Left renal cortex interstitium (tissue), 4 donors: ENCODE results near the gene AXL. TPM values are rescaled to one million over a fixed set of nuclear protein-coding genes. Genes with fewer than 3 reads are reported as not detected.
"Not testable (repeated sequence)": the region's sequence is repeated elsewhere in the genome, so short reads cannot be mapped to it uniquely, and the experiment has no call there.

Experiments
- DNase-seq, 4 donors: peaks; one replicate each; pipeline ENCODE4 v3.0.0-alpha.2; 2013; ENCODE audit warnings: low read depth in 4 of 4, low spot score in 2 of 4, missing footprints in 1 of 4
- polyA plus RNA-seq, 4 donors: library from polyadenylated mRNA; unstranded; fragments of 120-200 nt; gene quantifications; one replicate each; pipeline ENCODE4 v1.2.1, GENCODE V29; 2013; ENCODE audit not compliant: insufficient read length in 4 of 4

Gene AXL
- polyA plus RNA-seq, result 10 to 100 TPM; 31.7 to 34.1 (median 32.0) TPM

DNA sequence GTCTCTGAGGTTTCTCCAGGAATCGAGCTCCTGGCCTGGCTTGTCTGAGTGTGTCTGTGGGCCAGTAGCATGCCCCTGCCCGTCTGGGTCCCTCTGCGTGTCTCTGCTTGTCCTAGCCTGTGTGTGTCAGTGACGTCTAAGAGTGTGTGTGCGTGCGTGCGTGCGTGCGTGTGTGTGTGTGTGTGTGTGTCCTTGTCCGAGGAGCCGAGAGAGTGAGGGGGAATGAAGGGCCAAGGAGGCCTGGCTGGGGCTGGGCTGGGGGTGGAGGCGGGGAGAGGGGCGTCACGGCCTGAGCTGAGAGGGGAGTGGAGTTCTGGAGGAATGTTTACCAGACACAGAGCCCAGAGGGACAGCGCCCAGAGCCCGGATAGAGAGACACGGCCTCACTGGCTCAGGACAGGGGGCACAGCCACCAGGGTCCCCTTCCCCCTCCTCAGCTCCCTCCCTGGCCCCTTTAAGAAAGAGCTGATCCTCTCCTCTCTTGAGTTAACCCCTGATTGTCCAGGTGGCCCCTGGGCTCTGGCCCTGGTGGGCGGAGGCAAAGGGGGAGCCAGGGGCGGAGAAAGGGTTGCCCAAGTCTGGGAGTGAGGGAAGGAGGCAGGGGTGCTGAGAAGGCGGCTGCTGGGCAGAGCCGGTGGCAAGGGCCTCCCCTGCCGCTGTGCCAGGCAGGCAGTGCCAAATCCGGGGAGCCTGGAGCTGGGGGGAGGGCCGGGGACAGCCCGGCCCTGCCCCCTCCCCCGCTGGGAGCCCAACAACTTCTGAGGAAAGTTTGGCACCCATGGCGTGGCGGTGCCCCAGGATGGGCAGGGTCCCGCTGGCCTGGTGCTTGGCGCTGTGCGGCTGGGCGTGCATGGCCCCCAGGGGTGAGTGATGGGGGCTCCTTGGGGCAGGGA, at the start of gene AXL:
Gene AXL, plus strand, starts transcription at position 609 of the 893 bp plus-strand sequence. Its CDS starts 170 bp downstream, at position 779.
- DNase-seq, result peak; percentile 52 to 77 (median 62)

DNA sequence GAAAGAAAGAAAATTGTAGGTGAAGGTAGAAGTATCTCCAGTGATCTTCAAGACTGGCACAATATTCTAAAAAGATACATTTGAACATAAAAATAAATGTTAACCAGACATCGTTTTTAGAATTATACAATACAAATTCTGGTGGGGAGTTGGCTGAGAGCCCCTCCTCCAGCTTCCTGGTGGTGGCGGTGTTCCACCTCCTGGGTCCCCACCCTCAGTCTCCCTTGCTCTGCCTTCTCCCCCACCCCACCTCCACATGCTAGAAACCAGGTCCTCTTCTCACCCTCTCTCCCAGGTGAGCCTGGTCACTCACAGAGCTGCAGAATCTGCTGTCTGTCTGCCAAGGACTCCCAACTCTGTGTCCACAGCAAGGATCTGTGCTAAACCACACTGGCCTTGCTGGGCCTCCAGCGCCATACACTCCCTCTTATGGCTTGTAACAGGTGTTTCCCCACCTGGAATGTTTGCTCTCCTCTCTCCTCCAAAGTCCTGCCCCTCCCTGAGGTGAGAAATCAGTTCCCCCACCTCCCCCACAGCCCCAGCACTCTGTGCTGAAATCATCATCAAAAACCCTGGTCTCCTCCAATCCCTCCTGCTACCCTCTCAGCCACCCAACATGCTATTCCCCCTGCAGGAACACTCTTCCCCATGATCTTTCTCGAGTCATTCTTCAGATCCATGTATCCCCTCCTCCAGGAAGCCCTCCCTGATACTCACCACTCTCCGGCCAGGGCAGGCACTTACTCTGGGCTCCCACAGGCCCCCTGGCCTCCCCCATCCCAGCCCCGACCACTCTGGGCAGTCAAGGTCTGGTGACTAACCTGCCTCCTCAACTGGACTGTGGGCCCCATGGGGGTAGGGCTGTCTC, 46.5 kb upstream of the AXL start:
- no peak for DNase-seq

DNA sequence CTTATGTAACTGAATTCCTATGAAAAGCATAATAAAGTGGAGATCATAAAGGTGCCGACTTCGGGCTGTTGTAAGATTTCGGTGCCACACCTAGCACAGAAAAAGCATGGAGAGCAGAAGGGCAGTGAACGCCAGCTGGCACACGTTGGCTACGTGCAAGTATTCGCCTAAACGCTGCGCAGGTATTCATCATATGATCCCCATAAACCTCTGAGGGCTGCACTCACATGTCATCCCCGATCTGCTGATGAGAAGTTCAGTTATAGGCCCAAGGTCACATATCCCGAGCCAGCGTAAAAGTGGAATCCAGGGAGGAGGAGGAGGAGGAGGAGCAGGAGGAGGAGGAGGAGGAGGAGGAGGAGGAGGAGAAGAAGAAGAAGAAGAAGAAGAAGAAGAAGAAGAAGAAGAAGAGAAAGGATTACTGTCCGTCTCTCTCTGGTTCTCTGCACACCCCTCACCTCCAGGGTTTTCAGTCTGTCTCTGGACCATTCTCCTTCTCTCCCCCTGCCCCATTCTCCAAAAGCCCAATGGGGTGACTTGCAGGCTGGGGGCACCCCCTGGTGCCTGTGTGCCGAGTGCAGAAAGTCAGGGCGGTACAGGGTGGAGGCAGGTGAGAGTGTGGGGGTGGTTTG, 44.6 kb upstream of the AXL start:
- DNase-seq, result no peak

DNA sequence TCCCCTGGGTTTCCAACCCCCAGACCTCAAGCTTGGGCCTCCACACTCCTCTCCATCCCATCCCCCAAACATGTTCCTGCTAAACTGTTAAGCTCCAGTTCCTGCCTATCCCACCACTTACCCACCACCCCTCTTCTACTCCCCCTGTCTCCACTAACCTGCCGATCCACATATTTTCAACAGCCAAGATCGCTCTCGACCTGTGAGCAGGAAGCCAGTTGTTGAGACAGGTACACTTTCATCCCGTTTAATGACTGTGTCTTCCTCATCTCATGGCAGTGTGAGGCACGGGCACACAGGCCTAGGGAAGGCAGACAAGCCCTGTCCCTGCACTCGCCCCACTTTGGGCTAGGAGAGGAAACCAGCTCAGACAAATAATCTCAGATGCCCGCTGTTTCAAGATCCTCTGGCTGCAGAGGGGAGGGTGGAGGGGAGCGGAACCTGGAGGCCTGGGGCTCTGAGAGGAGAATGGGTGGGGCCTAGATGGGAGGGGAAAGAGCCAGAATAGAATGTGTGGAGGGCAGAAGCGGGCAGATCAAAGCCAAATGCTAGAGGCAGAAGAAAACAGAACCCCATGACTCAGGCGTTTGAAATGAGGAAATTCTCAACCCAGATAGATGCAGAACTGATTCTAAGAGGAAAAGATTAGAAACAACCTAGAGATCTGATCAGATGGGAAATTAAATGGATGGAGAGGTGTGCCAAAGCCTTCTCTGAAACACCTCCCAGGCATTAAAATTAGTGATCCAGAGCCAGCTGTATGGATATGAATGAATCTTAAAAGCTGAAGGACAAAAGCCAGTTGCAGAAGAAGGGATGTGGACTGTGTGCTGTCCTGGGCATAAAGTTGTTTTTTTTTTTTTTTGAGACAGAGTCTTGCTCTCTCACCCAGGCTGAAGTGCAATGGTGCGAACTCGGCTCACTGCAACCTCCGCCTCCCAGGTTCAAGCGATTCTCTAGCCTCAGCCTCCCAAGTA, 42.9 kb upstream of the AXL start:
- DNase-seq, result peak in 1 of 4 donors; percentile 11

DNA sequence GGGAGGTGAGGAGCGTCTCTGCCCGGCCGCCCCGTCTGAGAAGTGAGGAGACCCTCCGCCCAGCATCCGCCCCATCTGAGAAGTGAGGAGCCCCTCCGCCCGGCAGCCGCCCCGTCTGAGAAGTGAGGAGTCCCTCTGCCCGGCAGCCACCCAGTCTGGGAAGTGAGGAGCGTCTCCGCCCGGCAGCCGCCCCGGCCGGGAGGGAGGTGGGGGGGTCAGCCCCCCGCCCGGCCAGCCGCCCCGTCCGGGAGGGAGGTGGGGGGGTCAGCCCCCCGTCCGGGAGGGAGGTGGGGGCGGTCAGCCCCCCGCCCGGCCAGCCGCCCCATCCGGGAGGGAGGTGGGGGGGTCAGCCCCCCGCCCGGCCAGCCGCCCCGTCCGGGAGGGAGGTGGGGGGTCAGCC, 38.9 kb upstream of the AXL start:
- DNase-seq, result not testable (repeated sequence)

DNA sequence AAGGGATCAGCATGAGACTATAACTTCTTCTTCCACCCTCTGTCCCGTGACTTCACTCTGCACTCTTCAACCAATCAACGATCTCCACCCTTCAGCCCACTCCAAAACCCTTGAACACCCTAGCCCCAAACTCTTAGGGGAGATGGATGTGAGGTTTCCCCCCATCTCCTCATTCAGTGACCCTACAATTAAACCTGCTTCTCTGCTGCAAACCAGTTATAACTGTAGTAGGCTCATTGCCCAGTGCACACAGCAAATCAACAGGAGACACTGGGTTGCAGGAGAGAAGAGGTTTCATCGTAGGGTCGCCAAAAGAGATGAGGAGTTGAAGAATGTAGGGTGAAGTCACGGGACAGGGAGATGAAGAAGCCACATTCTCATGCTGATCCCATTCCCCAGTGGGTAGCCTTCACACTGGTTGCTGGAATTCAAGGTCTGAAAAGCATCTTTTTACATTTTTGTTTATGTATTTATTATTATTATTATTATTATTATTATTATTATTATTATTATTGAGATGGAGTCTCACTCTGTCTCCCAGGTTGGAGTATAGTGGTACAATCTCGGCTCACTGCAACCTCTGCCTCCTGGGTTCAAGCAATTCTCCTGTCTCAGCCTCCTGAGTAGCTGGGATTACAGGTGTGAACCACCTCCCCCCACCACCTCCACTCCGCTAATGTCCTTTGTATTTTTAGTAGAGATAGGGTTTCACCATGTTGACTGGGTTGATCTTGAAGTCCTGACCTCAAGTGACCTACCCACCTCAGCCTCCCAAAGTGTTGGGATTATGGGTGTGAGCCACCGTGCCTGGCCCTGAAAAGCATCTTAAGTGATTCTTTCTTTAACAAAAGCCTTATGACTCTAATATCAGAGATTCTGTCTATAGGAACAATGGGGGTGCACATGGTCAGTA, 31.8 kb upstream of the AXL start:
- DNase-seq, result no peak

DNA sequence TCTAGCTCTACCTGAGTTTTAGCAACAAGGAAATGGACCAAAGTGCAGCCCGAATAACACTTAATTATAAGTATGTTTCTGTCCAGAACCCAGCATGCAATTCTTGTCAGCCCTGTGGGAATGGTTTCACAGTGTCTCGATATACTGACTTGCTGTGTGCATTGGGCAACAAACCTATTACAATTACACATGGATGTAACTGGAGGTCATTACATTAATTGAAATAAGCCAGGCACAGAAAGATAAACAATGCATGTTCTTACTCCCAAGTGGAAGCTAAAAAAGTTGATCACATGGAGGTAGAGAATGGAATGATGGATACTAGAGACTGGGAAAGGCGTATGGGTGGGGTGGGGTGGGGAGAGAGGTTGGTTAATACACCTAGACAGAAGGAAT, 31.1 kb upstream of the AXL start:
- no peak for DNase-seq

DNA sequence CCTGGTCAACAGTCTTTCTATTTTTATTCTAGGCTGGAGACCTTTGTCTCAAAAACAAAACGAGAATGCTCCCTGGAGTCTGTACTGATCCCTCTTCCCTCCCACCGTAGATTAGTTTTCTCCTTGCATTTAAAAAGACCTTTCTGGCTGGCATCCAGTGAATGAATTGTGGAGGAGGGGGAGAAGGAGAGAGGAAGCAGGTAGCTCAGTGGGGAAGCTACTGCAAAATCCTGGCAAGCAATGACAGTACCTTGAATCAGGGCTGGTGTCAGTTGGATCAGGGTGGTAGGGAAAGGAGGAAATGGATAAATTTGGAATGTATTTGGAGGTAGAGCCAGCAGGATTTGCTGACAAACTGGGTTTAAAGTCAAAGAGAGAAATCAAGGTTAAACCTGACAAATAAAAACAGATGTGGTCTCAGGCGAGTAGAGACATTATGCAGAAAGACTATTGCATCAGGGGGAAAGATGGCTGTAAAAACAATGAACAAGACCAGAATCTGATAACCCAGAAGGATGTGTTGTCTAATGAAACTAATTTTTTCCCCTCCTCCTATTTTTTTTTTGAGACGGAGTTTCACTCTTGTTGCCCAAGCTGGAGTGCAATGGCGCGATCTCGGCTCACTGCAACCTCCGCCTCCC, 29.5 kb upstream of the AXL start:
- DNase-seq, result peak in 1 of 4 donors; percentile 48

DNA sequence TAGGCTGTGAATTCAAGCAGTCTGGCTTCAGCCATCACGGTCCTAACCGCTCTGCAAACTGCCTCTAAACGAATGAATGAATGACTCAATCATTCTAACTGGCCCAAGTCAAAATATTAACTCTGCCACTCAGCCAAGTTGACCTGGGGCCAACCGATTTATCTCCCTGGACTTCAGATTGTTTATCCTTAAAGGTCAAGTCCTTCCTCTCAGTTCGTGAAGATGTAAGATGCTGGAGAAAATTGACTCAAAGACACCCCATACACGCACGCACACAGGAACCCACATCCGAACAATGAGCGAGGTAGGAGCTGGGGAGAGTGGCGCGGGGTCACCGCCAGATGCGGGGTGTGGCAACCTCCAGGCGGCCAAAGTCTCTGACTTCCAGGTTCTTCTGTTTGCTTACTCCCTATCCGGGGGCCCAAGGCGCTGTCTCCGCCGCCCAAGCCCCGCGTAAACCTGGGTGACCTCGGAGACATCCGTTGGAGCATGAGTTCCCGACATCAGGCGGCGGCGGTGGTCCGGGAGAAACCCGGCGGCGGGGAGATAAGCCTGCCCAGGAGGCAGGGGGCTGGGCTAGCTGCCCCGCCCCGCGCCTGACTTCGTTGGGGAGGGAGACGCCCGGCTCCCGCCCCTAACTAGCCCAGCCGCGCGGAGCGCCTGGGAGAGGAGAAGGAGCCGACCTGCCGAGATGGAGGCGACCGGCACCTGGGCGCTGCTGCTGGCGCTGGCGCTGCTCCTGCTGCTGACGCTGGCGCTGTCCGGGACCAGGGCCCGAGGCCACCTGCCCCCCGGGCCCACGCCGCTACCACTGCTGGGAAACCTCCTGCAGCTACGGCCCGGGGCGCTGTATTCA, 26.2 kb upstream of the AXL start, which contains the start of gene CYP2S1:
Gene CYP2S1, plus strand, starts transcription at position 646 of the 856 bp plus-strand sequence. Its CDS starts 46 bp downstream, at position 692.
- no peak for DNase-seq

DNA sequence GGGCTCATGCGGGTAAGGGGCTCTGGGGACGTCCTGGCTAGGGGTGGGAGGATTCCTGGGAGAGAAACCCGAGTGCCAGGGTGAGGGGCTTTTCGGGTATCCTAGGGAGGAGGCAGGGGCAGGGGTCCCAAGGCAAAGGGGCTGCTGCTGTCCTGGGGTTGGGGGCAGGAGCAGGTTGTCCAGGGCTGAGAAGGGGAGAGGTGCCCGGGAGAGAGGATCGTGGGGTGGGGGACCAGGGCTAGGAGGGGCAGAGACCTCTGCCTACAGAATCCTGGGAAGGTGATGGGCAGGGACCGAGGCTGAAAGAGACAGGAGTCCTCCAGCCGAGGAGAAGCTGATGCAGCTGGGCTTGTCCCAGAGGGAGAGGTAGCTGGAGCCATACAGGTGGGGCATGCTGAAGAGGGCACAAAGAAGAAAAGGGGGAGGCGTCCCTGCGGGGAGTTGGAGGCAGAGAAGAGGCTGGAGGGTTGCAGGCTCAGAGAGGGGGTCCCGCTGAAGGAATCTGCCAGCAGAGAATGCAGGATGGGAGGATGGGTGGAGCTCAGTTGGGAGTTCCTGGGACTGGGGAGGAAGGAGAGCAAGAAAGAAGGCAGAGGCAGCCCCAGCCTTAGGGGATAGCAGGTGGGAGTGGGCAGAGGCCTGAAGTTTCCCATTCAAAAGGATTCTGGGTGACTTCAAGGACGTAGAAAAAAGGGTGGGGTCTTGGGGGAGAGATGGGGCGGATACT, 25.4 kb upstream of the AXL start:
- no peak for DNase-seq

DNA sequence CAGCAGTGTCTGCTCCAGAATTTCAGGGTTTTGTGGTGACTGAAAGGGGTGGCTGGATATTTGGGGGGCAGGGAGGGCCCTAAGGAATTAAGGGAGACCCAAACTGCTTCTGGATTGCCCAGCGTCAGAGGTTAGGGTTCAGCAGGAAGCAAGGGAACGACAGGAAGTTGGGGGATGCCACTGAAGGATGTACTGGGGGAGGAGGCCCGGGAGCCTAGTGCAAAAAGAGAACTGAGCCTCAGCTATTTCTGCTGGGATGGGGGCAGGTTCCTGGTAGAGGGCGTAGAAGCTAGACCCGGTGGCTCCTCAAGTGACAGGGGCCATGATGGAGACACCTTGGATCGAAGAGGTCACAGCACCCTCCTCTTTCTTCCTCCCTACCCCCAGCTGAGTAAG, 24.9 kb upstream of the AXL start:
- no peak for DNase-seq

DNA sequence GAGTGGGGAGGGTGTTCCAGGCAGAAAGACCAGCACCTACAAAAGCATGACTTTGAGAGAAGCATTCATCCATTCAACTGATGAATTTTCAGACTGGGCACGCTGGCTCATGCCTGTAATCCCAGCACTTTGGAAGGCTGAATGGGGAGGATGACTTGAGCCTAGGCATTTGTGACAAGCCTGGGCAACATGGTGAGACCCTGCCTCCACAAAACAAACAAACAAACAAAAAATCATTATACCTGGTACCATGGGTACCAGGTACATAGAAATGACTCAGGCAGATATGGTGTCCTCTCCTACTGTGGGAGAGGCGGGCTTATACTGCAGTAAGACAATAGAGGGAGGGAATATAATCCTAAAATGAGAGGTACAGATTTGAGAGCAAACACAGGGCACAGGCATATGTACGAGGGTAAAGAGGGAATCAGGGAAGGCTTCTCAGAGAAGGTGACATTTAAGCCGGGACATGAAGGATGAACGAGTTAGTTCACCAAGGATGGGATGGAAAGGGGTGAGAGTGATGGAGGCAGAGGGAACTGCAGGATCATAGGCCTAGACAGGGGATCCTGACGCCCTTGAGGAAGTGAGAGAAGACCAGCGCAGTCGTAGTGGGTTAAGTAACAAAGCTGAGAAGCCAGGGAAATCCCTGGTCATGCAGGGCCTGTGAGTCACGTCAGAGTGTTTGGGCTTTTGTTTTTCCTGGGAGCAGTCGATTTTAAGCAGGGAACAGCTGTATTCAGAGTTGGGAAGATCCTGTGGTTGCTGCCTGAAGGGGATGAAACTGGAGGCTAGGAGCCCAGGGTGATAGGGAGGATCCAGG, 23.1 kb upstream of the AXL start:
- DNase-seq, result no peak

DNA sequence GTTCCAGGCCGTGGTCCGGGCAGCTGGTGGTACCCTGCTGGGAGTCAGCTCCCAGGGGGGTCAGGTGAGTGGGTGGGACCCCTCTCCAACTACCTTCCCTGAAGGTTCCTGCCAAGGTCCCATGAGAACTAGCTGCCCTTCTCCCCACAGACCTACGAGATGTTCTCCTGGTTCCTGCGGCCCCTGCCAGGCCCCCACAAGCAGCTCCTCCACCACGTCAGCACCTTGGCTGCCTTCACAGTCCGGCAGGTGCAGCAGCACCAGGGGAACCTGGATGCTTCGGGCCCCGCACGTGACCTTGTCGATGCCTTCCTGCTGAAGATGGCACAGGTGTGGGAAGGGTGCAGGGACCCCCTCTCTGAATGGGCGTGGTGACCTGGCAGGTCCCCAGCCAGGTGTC, 20.5 kb upstream of the AXL start:
- DNase-seq, result no peak

DNA sequence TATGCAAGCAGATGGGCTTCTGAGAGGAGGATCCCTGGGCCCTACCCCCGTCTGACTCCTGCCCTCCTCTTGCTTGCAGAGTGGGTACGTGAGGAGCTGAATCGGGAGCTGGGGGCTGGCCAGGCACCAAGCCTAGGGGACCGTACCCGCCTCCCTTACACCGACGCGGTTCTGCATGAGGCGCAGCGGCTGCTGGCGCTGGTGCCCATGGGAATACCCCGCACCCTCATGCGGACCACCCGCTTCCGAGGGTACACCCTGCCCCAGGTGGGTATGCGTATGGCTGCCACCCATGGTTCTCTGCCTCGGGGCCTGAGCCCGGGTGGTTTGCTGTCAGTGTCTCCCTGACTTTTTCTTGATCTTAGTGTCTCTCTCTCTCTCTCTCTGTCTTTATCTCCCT, 15.7 kb upstream of the AXL start:
- no peak for DNase-seq

DNA sequence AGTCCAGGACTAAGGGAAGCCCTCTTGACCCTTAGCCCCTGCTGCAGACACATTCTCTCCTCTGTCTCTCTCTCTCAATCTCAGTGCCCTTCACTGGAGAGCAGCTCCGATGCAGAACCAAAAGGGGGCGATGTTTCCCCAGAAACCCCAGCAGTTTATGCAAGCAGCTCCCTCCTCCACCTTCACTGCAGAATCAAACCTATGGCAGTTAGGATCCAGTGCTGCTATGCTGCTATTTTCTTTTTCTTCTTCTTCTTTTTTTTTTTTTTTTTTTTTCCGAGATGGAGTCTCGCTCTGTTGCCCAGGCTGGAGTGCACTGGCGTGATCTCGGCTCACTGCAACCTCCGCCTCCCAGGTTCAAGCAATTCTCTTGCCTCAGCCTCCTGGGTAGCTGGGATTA, 14.7 kb upstream of the AXL start:
- DNase-seq, result peak in 2 of 4 donors; percentile 66 to 76

DNA sequence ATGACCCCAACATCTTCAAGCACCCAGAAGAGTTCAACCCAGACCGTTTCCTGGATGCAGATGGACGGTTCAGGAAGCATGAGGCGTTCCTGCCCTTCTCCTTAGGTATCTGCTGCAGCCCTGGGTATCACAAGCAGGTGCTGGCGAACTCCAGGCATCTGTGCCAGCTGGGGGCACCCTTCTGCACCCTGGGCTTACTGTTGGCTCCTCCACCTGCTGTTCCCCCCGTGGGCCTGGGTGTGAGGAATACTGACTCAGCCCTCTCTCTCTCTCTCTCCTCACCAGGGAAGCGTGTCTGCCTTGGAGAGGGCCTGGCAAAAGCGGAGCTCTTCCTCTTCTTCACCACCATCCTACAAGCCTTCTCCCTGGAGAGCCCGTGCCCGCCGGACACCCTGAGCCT, 13.0 kb upstream of the AXL start:
- DNase-seq, result no peak
